ENCODE data around the gene CHM. TPM values are rescaled to one million over a fixed set of nuclear protein-coding genes. Genes with fewer than 3 reads are reported as not detected.

CHM gene
- total and polyA plus RNA-seq, 2 of the 8 experiments (the other 6 are each of a cell fraction or from before 2014, with no cell fraction given): 8.6 to 15.5 TPM

GRCh38 chrX:85994228-85994627 is 53.1 kb downstream of the CHM start:
- H3K4me2 ChIP-seq (ENCODE audit: insufficient read depth in 1 of 2, low read depth in 2 of 2, low read length in 2 of 2): no peak overlapping the region
- no peak overlapping the region for H4K5ac ChIP-seq (ENCODE audit: insufficient read length, low read depth, low read length)
- H3K4me1 ChIP-seq (replicated peaks in 1 of 4; ENCODE audit: control insufficient read depth in 3 of 4, insufficient read depth in 4 of 4, low read length in 3 of 4): peaks cover 0 to 7% (median 2%) of the 10 kb centered on the region in 4 experiments; a peak in 4 of 7 replicates
- TF ChIP-seq RXRA (IDR thresholded peaks at IDR 0.05; ENCODE audit: insufficient read depth, low read depth, low read length) (no peak), KDM5A (IDR thresholded peaks at IDR 0.05; ENCODE audit: low read length) (no peak), CBX5 (IDR thresholded peaks at IDR 0.05; ENCODE audit: low read depth, low read length) (no peak), POLR2A (IDR thresholded peaks at IDR 0.05; ENCODE audit: control extremely low read depth in 1 of 2, low read depth in 2 of 2, low read length in 2 of 2) (no peak), GABPA (IDR thresholded peaks at IDR 0.05; ENCODE audit: borderline replicate concordance, insufficient read depth, low read length) (no peak), EGR1 (IDR thresholded peaks at IDR 0.05; ENCODE audit: borderline replicate concordance, low read depth, low read length) (no peak)
- TF ChIP-seq, protein P1, sequence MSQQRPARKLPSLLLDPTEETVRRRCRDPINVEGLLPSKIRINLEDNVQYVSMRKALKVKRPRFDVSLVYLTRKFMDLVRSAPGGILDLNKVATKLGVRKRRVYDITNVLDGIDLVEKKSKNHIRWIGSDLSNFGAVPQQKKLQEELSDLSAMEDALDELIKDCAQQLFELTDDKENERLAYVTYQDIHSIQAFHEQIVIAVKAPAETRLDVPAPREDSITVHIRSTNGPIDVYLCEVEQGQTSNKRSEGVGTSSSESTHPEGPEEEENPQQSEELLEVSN (IDR thresholded peaks at IDR 0.05): no peak
- TF ChIP-seq, protein P2, sequence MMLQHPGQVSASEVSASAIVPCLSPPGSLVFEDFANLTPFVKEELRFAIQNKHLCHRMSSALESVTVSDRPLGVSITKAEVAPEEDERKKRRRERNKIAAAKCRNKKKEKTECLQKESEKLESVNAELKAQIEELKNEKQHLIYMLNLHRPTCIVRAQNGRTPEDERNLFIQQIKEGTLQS (IDR thresholded peaks at IDR 0.05; ENCODE audit: insufficient read depth, low read depth, low read length): no peak
- no peak overlapping the region for H4K91ac ChIP-seq (replicated peaks; ENCODE audit: insufficient read length, low read length)
- DNase-seq (ENCODE audit: low read depth in 1 of 2, low spot score in 2 of 2) (no peak), FAIRE-seq (no peak)
- POLR2A ChIA-PET (ENCODE audit: partially characterized antibody): no interaction called here
- peak overlapping the region; percentile 60; the same call in 1 of the 2 replicates for H2BK12ac ChIP-seq (ENCODE audit: low read depth, low read length)
- H3K36me3 ChIP-seq (ENCODE audit: control insufficient read depth in 2 of 4, insufficient read depth in 4 of 4, low read length in 3 of 4): no peaks in the 10 kb centered on the region
- H3K27ac ChIP-seq (ENCODE audit: low read depth, low read length): no peak overlapping the region
- no peak overlapping the region for H2BK120ac ChIP-seq (replicated peaks; ENCODE audit: low read depth, low read length)
- no peaks in the 10 kb centered on the region for H4K20me1 ChIP-seq (replicated peaks in 1 of 2; ENCODE audit: control insufficient read depth in 1 of 2, insufficient read depth in 2 of 2, low read length in 2 of 2)
- no peak overlapping the region for H3K14ac ChIP-seq (ENCODE audit: insufficient read length)
- no peaks in the 10 kb centered on the region for H3K9me3 ChIP-seq (ENCODE audit: insufficient read depth in 2 of 2, low read depth in 1 of 2, low read length in 1 of 2)
- CTCF ChIA-PET (ENCODE audit: partially characterized antibody): no interaction called here
- no peak overlapping the region for H3K56ac ChIP-seq (replicated peaks; ENCODE audit: insufficient read length, low read depth, low read length)
- no peak overlapping the region for H2AK5ac ChIP-seq (ENCODE audit: low read depth, low read length)
- H3K23ac ChIP-seq (ENCODE audit: insufficient read length): no peak overlapping the region
- no peak overlapping the region for H3K9ac ChIP-seq (replicated peaks in 1 of 4; ENCODE audit: extremely low read depth in 1 of 4, low read depth in 3 of 4, low read length in 3 of 4)
- H3K4me3 ChIP-seq (ENCODE audit: extremely low read depth in 1 of 4, insufficient read depth in 2 of 4, low read depth in 3 of 4, low read length in 4 of 4): no peak overlapping the region
- no peak overlapping the region for H2BK5ac ChIP-seq (ENCODE audit: low read depth, low read length)
- peaks cover 0 to 25% of the 10 kb centered on the region in 2 experiments; a peak in 2 of 4 replicates for H3K79me2 ChIP-seq (ENCODE audit: control insufficient read depth in 1 of 2, insufficient read depth in 2 of 2, low read length in 2 of 2)
- H2BK15ac ChIP-seq (ENCODE audit: low read length): no peak overlapping the region
- no peaks in the 10 kb centered on the region; the same call in 1 of the 2 replicates for H3K79me1 ChIP-seq (ENCODE audit: low read depth, low read length)
- no peaks in the 10 kb centered on the region for H3K23me2 ChIP-seq (ENCODE audit: low read depth, low read length)
- H2BK20ac ChIP-seq (ENCODE audit: low read length): 0 out of 2 replicates have a peak overlapping the region, but pooled peaks have one; percentile 61
- H2AFZ ChIP-seq (ENCODE audit: low read length): no peak overlapping the region
- WGBS, 2 experiments (ENCODE audit: extremely low coverage in 1 of 2, insufficient coverage in 1 of 2, insufficient read length in 1 of 2, insufficient replicate concordance in 2 of 2, low coverage in 1 of 2, low lambda C conversion rate in 2 of 2, missing lambda C conversion rate in 1 of 2): 60% methylated on average over 1 of the region's 2 CpGs; no CpG with 5 or more reads in 1 of the 2 experiments
- H4K8ac ChIP-seq (ENCODE audit: extremely low read depth, insufficient read depth, low read length): no peak overlapping the region
- no peak overlapping the region for H3K4ac ChIP-seq (replicated peaks; ENCODE audit: insufficient read length, low read depth, low read length)
- no peak overlapping the region for H3K18ac ChIP-seq (ENCODE audit: extremely low read depth, low read length)
- H3K27me3 ChIP-seq (replicated peaks in 1 of 4; ENCODE audit: control insufficient read depth in 3 of 4, extremely low read depth in 1 of 4, insufficient read depth in 3 of 4, low read length in 3 of 4): no peaks in the 10 kb centered on the region
